Astrocyte (in vitro differentiated cells and primary cell): Measurements from ENCODE around the gene STUM. TPM values are rescaled to one million over a fixed set of nuclear protein-coding genes. Genes with fewer than 3 reads are reported as not detected.

ENCODE experiments used
- DNase-seq: peaks from one replicate; pipeline ENCODE4 v3.0.0-alpha.2; 2010; ENCODE audit warnings: low read depth
- FAIRE-seq: peaks from 2 replicates; lab custom pipeline; 2011; peaks lifted over from hg19 to GRCh38; lab: Jason Lieb, UNC
- H2AFZ ChIP-seq: 2 replicates; pipeline ENCODE4 v1.6.0; 2012; ENCODE audit warnings: low read depth, low read length, inconsistent platforms
- H3K27ac ChIP-seq: 2 replicates; pipeline ENCODE4 v1.5.1; 2011; ENCODE audit warnings: low read depth, low read length, inconsistent platforms
- H3K27me3 ChIP-seq: 2 replicates; pipeline ENCODE4 v1.6.0; 2011; ENCODE audit warnings: low read length, inconsistent platforms; ENCODE audit not compliant: insufficient read depth
- H3K36me3 ChIP-seq: 2 replicates; pipeline ENCODE4 v1.5.1; 2011; ENCODE audit warnings: low read length, inconsistent platforms; ENCODE audit not compliant: insufficient read depth
- H3K4me1 ChIP-seq: 2 replicates; pipeline ENCODE4 v1.5.1; 2011; ENCODE audit warnings: low read length, inconsistent platforms; ENCODE audit not compliant: insufficient read depth
- H3K4me2 ChIP-seq: 2 replicates; pipeline ENCODE4 v1.6.0; 2012; ENCODE audit warnings: low read length, inconsistent platforms
- H3K4me3 ChIP-seq: 2 replicates; pipeline ENCODE4 v1.5.1; 2011; ENCODE audit warnings: low read depth, mild to moderate bottlenecking, low read length, inconsistent platforms; ENCODE audit not compliant: insufficient read depth
- H3K79me2 ChIP-seq: 2 replicates; pipeline ENCODE4 v1.6.0; 2012; ENCODE audit warnings: mild to moderate bottlenecking, low read length, inconsistent platforms; ENCODE audit not compliant: insufficient read depth
- H3K9ac ChIP-seq: 2 replicates; pipeline ENCODE4 v1.6.0; 2012; ENCODE audit warnings: mild to moderate bottlenecking, low read length, inconsistent platforms
- H3K9me3 ChIP-seq: 2 replicates; pipeline ENCODE4 v1.5.1; 2012; ENCODE audit warnings: low read depth, mild to moderate bottlenecking, low read length, inconsistent platforms; ENCODE audit not compliant: insufficient read depth
- H4K20me1 ChIP-seq: 2 replicates; pipeline ENCODE4 v1.6.0; 2012; ENCODE audit warnings: low read length, inconsistent platforms; ENCODE audit not compliant: insufficient read depth
- H3K27ac Mint-ChIP-seq: one replicate; pipeline ENCODE4 v1.8.0; 2021; ENCODE audit warnings: mild to moderate bottlenecking, mixed read lengths; ENCODE audit not compliant: unreplicated experiment
- H3K27me3 Mint-ChIP-seq: one replicate; pipeline ENCODE4 v1.8.0; 2021; ENCODE audit warnings: low read depth, mixed read lengths; ENCODE audit not compliant: unreplicated experiment
- H3K36me3 Mint-ChIP-seq: one replicate; pipeline ENCODE4 v1.8.0; 2021; ENCODE audit warnings: low read depth, mixed read lengths; ENCODE audit not compliant: unreplicated experiment
- H3K4me1 Mint-ChIP-seq: one replicate; pipeline ENCODE4 v1.8.0; 2021; ENCODE audit warnings: low read depth, mixed read lengths; ENCODE audit not compliant: unreplicated experiment
- H3K4me3 Mint-ChIP-seq: one replicate; pipeline ENCODE4 v1.8.0; 2021; ENCODE audit warnings: mild to moderate bottlenecking, moderate library complexity, mixed read lengths; ENCODE audit not compliant: unreplicated experiment
- H3K9me3 Mint-ChIP-seq: one replicate; pipeline ENCODE4 v1.8.0; 2021; ENCODE audit warnings: mild to moderate bottlenecking, mixed read lengths; ENCODE audit not compliant: unreplicated experiment
- CTCF ChIP-seq: IDR thresholded peaks from 2 replicates; pipeline ENCODE4 v1.5.1; 2011; ENCODE audit warnings: low read depth, mild to moderate bottlenecking, inconsistent platforms, low read length, moderate library complexity; ENCODE audit not compliant: insufficient read depth
- EZH2 ChIP-seq: IDR thresholded peaks from 2 replicates; pipeline ENCODE4 v1.6.1; 2012; ENCODE audit warnings: mild to moderate bottlenecking, low read length, inconsistent platforms; ENCODE audit not compliant: insufficient read depth
- total RNA-seq: library from RNA; stranded (reverse); gene quantifications from 2 replicates; pipeline ENCODE4 v1.2.1, GENCODE V29; 2021

STUM gene
- total RNA-seq, 1 donor from 2014 or later: not detected

- no peak for FAIRE-seq
- DNase-seq: no peak
Observed at GRCh38 chr1:226618380-226618779, 69.8 kb downstream of the STUM start.

GRCh38 chr1:226619031-226619430 is 70.5 kb downstream of the STUM start:
- H3K27ac Mint-ChIP-seq: no peak overlapping the region
- Histone ChIP-seq H3K27ac (no peak overlapping the region), H3K36me3 (no peaks in the 10 kb centered on the region), H3K4me3 (no peak overlapping the region), H2AFZ (no peak overlapping the region), H3K9ac (no peak overlapping the region), H3K79me2 (no peaks in the 10 kb centered on the region), H3K4me1 (no peaks in the 10 kb centered on the region), H3K27me3 (peaks cover 9% of the 10 kb centered on the region), H3K4me2 (no peak overlapping the region), H4K20me1 (no peaks in the 10 kb centered on the region), H3K9me3 (no peaks in the 10 kb centered on the region)
- peaks cover 2% of the 10 kb centered on the region for H3K9me3 Mint-ChIP-seq
- H3K4me1 Mint-ChIP-seq: no peaks in the 10 kb centered on the region
- H3K36me3 Mint-ChIP-seq: no peaks in the 10 kb centered on the region
- peaks cover 16% of the 10 kb centered on the region for H3K27me3 Mint-ChIP-seq
- FAIRE-seq (no peak), DNase-seq (no peak)
- TF ChIP-seq EZH2: no peak
- TF ChIP-seq CTCF: no peak
- H3K4me3 Mint-ChIP-seq: no peak overlapping the region

More at GRCh38 chr1:226618380-226618779, 69.8 kb downstream of the STUM start:
- H3K9ac ChIP-seq: no peak overlapping the region
- no peaks in the 10 kb centered on the region for H3K36me3 Mint-ChIP-seq
- H3K4me2 ChIP-seq: no peak overlapping the region
- H3K79me2 ChIP-seq: no peaks in the 10 kb centered on the region
- H3K36me3 ChIP-seq: no peaks in the 10 kb centered on the region
- H3K27ac ChIP-seq: no peak overlapping the region
- H3K27me3 ChIP-seq: peaks cover 9% of the 10 kb centered on the region
- H2AFZ ChIP-seq: no peak overlapping the region
- no peaks in the 10 kb centered on the region for H4K20me1 ChIP-seq
- no peaks in the 10 kb centered on the region for H3K4me1 ChIP-seq
- no peak overlapping the region for H3K4me3 Mint-ChIP-seq
- peaks cover 2% of the 10 kb centered on the region for H3K9me3 Mint-ChIP-seq
- peaks cover 15% of the 10 kb centered on the region for H3K27me3 Mint-ChIP-seq
- no peak overlapping the region for H3K27ac Mint-ChIP-seq
- no peaks in the 10 kb centered on the region for H3K9me3 ChIP-seq
- H3K4me1 Mint-ChIP-seq: no peaks in the 10 kb centered on the region
- no peak for TF ChIP-seq CTCF
- TF ChIP-seq EZH2: no peak
- no peak overlapping the region for H3K4me3 ChIP-seq

GRCh38 chr1:226622012-226622411 is 73.4 kb downstream of the STUM start:
- no peak for FAIRE-seq
- TF ChIP-seq CTCF (no peak), EZH2 (no peak)
- Mint-ChIP-seq H3K36me3 (no peaks in the 10 kb centered on the region), H3K4me1 (no peaks in the 10 kb centered on the region), H3K9me3 (no peaks in the 10 kb centered on the region), H3K27ac (no peak overlapping the region), H3K4me3 (no peak overlapping the region), H3K27me3 (peaks cover 25% of the 10 kb centered on the region)
- Histone ChIP-seq H3K9ac (no peak overlapping the region), H3K27ac (no peak overlapping the region), H3K4me3 (no peak overlapping the region), H3K4me2 (no peak overlapping the region), H4K20me1 (no peaks in the 10 kb centered on the region), H3K36me3 (no peaks in the 10 kb centered on the region), H2AFZ (no peak overlapping the region), H3K9me3 (no peaks in the 10 kb centered on the region), H3K27me3 (peaks cover 4% of the 10 kb centered on the region), H3K79me2 (no peaks in the 10 kb centered on the region), H3K4me1 (no peaks in the 10 kb centered on the region)
- DNase-seq: no peak
